ENCODE measurements around the gene APC2.

APC2 gene

DNA sequence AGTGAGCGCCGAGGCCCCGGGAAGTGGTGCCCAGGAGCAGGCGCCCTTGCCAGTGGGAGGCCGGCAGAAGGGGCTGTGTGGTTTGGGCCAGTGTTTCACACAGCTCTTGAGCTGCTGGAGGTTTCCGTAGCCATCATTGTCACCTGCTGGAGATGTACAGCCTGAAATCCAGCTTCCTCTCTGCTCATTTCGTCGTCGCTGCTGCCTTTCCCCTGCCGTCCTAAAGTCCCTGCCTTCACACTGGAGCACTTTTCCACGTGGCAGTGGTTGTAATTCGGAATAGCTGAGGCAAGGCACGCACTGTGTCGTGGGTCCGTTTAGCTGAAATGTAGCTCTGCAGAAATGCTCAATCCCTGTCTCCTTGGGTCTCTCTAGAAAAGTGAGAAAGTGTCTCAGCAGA, 29.3 kb upstream of the APC2 start:
- in situ Hi-C loops (cut with MboI; ENCODE audit: low sequenced_read_pairs, unreplicated experiment): no loop called here
- TF ChIP-seq, protein P1, sequence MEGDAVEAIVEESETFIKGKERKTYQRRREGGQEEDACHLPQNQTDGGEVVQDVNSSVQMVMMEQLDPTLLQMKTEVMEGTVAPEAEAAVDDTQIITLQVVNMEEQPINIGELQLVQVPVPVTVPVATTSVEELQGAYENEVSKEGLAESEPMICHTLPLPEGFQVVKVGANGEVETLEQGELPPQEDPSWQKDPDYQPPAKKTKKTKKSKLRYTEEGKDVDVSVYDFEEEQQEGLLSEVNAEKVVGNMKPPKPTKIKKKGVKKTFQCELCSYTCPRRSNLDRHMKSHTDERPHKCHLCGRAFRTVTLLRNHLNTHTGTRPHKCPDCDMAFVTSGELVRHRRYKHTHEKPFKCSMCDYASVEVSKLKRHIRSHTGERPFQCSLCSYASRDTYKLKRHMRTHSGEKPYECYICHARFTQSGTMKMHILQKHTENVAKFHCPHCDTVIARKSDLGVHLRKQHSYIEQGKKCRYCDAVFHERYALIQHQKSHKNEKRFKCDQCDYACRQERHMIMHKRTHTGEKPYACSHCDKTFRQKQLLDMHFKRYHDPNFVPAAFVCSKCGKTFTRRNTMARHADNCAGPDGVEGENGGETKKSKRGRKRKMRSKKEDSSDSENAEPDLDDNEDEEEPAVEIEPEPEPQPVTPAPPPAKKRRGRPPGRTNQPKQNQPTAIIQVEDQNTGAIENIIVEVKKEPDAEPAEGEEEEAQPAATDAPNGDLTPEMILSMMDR (IDR thresholded peaks at IDR 0.05; ENCODE audit: borderline replicate concordance, control extremely low read depth, extremely low read depth, insufficient read depth, missing control alignments): no peak
- DNase-seq (ENCODE audit: low spot score): no peak

DNA sequence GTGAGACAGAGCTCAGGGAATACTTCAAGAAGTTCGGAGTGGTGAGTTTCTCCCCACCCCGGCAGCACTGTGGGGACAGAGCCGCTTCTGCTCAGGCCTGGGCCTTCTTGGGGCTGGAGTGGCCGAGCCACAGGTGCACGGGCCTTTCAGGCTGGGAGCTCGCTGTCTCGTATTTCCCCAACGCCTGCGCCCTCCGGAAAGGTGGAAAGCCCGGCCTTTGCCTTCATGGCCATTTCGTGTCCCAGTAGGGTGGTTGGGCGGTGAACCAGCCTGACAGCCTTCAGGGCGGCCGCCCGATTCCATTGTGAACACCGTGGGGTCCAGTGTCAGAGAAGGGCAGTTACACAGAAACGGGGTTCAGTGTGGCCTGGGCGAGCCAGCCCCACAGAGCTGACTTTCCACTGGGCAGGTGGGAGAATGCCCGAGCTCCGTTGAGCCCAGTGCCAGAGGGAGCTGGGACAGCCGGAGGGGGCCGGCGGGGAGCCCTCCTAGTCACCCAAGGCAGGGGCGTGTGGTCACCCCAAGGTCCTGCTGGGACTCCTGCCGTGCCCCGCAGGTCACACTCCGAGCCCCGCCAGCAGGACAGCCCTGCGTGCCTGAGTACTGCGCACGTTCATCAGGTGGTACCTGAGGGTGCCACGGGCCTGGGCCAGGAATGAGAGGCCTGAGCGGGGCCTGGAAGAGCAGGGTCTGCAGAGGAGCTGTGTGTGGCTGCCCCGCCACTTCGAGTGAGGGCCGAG, 28.5 kb upstream of the APC2 start:
- TF ChIP-seq, protein P1 (IDR thresholded peaks at IDR 0.05; ENCODE audit: borderline replicate concordance, control extremely low read depth, extremely low read depth, insufficient read depth, missing control alignments): no peak
- DNase-seq (ENCODE audit: low spot score): no peak
- in situ Hi-C loops (cut with MboI; ENCODE audit: low sequenced_read_pairs, unreplicated experiment): no loop called here

DNA sequence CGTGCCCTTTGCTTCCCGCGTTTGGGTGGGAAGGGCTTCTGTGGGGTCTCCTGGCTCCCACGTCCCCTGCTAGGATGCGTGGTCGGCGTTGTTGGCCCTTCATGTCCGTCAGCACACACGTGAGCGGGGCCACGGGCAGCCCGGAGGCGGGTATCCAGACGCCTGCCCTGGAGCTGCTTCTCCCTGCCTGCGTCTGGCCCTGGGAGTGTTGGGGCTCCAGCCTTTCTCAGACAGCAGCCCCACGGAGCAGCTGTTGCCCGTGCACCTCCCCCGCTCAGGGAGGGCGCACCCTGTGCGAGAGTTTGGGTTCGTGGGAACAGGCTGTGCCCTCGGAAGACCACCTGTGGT, 28.0 kb upstream of the APC2 start:
- in situ Hi-C loops (cut with MboI; ENCODE audit: low sequenced_read_pairs, unreplicated experiment): no loop called here
- TF ChIP-seq, protein P1 (IDR thresholded peaks at IDR 0.05; ENCODE audit: borderline replicate concordance, control extremely low read depth, extremely low read depth, insufficient read depth, missing control alignments): no peak
- DNase-seq (ENCODE audit: low spot score): no peak

GRCh38 chr19:1422360-1422759, 27.6 kb upstream of the APC2 start:
- in situ Hi-C loops (cut with MboI; ENCODE audit: low sequenced_read_pairs, unreplicated experiment): no loop called here
- no peak for DNase-seq (ENCODE audit: low spot score)
- TF ChIP-seq, protein P1 (IDR thresholded peaks at IDR 0.05; ENCODE audit: borderline replicate concordance, control extremely low read depth, extremely low read depth, insufficient read depth, missing control alignments): no peak

DNA sequence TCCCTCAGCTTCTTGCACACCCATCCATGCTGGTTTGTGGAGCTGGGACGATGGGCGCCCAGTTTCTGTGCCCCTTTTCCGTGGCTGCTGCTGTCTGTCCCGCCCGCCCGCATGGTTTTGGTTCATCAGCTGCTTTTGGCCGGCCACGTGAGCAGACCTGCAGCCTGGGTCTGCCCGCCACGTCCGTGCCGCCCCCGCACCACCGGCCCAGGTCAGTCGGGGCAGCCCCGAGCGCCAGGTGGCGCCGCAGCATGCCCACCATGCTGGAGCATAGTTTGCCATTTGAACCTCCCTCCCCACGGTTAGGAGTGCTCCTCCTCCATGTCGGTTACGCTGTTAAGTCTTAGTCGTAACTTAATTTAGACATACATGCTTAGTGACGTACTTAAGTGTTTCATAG, 27.0 kb upstream of the APC2 start:
- in situ Hi-C loops (cut with MboI; ENCODE audit: low sequenced_read_pairs, unreplicated experiment): no loop called here
- TF ChIP-seq, protein P1 (IDR thresholded peaks at IDR 0.05; ENCODE audit: borderline replicate concordance, control extremely low read depth, extremely low read depth, insufficient read depth, missing control alignments): no peak
- DNase-seq (ENCODE audit: low spot score): no peak

- no peak for DNase-seq (ENCODE audit: low spot score)
- TF ChIP-seq, protein P1 (IDR thresholded peaks at IDR 0.05; ENCODE audit: borderline replicate concordance, control extremely low read depth, extremely low read depth, insufficient read depth, missing control alignments): no peak
- in situ Hi-C loops (cut with MboI; ENCODE audit: low sequenced_read_pairs, unreplicated experiment): no loop called here
Measured at GRCh38 chr19:1423436-1424191, 26.3 kb upstream of the APC2 start.

Measured in GM13976 (cell line).